Aorta (tissue), 5 donors: ENCODE measurements around the gene TSPAN4. TPM values are rescaled to one million over a fixed set of nuclear protein-coding genes. Genes with fewer than 3 reads are reported as not detected.

Experiments
- ATAC-seq: fragments of 200-7000 bp; cut with Tn5 transposase; one replicate; pipeline ENCODE4 v1.9.1; 2022; ENCODE audit warnings: moderate library complexity; ENCODE audit not compliant: low FRiP score
- DNase-seq, 2 donors: peaks; one replicate each; pipeline ENCODE4 v3.0.0-alpha.2; 2020
- H3K27ac ChIP-seq, 2 donors: one replicate each; pipeline ENCODE4 v1.5.1; 2013; ENCODE audit warnings: low read length in 2 of 2, mild to moderate bottlenecking in 2 of 2, moderate library complexity in 2 of 2, control low read depth in 1 of 2, inconsistent platforms in 1 of 2, low read depth in 1 of 2
- H3K27me3 ChIP-seq, 2 donors: one replicate each; pipeline ENCODE4 v1.6.1; 2013; ENCODE audit warnings: control low read depth in 1 of 2, low read length in 1 of 2, mild to moderate bottlenecking in 1 of 2, moderate library complexity in 1 of 2; ENCODE audit not compliant: insufficient read depth in 2 of 2, control insufficient read depth in 1 of 2
- H3K36me3 ChIP-seq, 2 donors: one replicate each; pipeline ENCODE4 v1.6.1; 2013; ENCODE audit warnings: control low read depth in 1 of 2, low read length in 1 of 2, mild to moderate bottlenecking in 1 of 2; ENCODE audit not compliant: insufficient read depth in 2 of 2, control insufficient read depth in 1 of 2
- H3K4me1 ChIP-seq, 2 donors: one replicate each; pipeline ENCODE4 v1.6.1; 2013; ENCODE audit warnings: low read length in 2 of 2, control low read depth in 1 of 2, mild to moderate bottlenecking in 1 of 2, moderate library complexity in 1 of 2; ENCODE audit not compliant: insufficient read depth in 2 of 2, control insufficient read depth in 1 of 2
- H3K4me3 ChIP-seq, 2 donors: one replicate each; pipeline ENCODE4 v1.5.1; 2013; ENCODE audit warnings: low read length in 2 of 2, control low read depth in 1 of 2, mild to moderate bottlenecking in 1 of 2
- H3K9me3 ChIP-seq: one replicate; pipeline ENCODE4 v1.6.1; 2013; ENCODE audit warnings: mild to moderate bottlenecking, low read length; ENCODE audit not compliant: control insufficient read depth
- WGBS, 2 donors: extraction: QIAGEN DNeasy Blood & Tissue Kit; methylation state at CpG; one replicate each; pipeline ENCODE4 v1.1.7; 2013; 5-methylcytosine and 5-hydroxymethylcytosine counted together
- intact Hi-C, 2 donors: fragments of 100-400 bp; cut with DNase I; formaldehyde crosslinking; loops; one replicate each; pipeline versions ENCODE4 v1.14.2 to v1.15.0; 2022
- polyA plus RNA-seq, 2 donors: library from polyadenylated mRNA; stranded (reverse); fragments of 200-250 nt; gene quantifications; one replicate each; pipeline ENCODE4 v1.2.3, GENCODE V29; 2013
- total RNA-seq, 2 donors: library from RNA; stranded (reverse); fragmentation: NEBNext Ultra II Directional; extraction: Animal tissue kit (Norgen Biotek cat#: 25700); gene quantifications; one replicate each; pipeline ENCODE4 v1.2.1, GENCODE V29; 2021
- donor health status: healthy with polysubstance abuse.
- donor health status: Bipolar disorder and iron deficiency.
- donor health status: DM: no; HTN: no; CAD: no.
- donor health status: DM: no; HTN: no; CAD: no.
- donor health status: DM: yes; HTN: yes; CAD: no.

Gene TSPAN4
- total and polyA plus RNA-seq, 4 donors: 28.4 to 95.1 (median 61.0) TPM

DNA sequence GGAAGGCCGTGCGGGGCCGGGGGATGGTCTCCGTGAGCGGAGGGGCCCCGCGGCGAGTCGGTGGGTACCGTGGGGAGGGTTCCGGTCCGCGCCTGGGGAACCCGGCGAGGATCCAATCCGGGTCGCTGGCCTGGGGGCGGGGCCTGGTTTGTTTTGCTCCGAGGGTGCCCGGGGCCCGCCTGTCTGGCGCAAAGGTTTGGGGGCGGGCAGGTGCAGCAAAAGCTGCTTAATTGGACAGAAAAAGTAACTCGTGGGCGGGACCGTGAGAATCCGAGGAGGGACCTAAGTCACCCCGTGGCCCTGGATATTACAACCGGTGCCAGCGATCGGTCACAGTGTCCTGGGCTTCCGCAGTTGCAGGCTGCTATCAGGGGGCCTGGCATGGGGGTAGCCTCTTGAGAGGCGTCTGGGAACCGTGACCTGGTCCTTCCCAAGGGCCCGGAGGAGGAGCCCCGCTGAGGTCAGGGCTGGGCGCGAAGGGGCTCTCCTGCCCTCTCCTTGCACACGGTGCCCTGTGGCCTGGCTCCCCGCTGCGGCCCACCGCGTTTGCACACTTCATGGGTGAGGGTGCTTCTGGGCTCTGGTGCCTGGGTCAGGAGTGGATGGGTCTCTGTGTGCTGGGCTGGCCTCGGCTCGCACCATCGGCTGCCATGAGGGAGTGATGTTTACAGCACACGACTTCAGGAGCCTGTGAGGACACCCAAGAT, 22.6 kb upstream of the TSPAN4 start:
- intact Hi-C loops: no loop called here
- peak; percentile 68 for ATAC-seq
- 1 to 2% methylated on average over 38 to 47 of the region's 47 CpGs for WGBS, 2 donors
- Histone ChIP-seq H3K9me3 (no peaks in the 10 kb centered on the region), H3K27me3 (no peaks in the 10 kb centered on the region), H3K36me3 (peaks cover 0 to 4% of the 10 kb centered on the region in 2 donors), H3K27ac (peak overlapping the region; percentile 89 to 95), H3K4me3 (peak overlapping the region; percentile 73 to 98), H3K4me1 (no peaks in the 10 kb centered on the region)
- peak; percentile 94 to 95 for DNase-seq

DNA sequence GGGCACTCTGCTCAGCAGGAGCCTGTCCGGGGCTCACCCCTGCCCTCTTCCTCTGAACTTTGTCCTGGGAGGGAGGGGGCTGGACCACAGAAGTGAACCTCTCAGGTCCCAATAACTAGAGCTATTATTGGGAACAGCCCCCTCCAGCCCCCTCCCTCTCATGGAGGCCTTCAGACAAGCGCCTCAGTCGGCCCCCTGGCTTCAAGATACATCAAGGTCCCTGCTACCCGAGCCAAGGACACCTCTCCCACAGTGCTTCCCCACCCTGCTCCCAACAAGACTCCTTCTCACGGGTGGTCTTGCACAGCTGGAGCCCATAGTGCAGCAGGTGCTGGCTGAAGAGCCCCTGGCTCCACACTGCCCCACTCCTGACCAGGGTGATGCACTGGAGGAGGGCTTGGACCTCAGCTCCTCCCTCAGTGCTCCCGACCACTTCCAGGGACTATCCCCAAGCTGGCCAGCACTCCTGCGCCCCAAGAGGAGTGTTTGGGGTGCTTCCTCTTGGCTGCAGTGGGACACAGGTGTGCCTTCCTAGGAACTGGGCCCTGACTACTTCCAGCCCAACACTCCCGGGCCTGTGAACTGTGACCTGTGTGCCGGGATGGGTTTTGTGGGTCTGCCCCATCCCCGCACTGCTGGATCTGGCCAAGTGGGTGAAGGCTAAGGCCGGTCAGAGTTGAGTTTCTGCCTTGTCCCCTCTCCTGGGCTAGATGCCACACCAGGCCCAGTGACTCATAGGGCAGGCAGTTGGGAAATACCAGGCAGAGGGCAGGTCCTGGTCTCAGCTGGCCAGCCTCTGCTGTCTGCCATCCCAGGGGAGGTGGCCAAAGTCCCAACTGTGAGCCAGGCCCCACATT, 21.8 kb upstream of the TSPAN4 start:
- peaks cover 0 to 6% of the 10 kb centered on the region in 2 donors for H3K36me3 ChIP-seq
- no peaks in the 10 kb centered on the region for H3K4me1 ChIP-seq
- H3K4me3 ChIP-seq: peak overlapping the region; percentile 73 to 98
- DNase-seq (peak; percentile 93 to 95), ATAC-seq (peak; percentile 69)
- WGBS, 2 donors: 15 to 24% methylated on average over 11 of the region's 11 CpGs
- peak overlapping the region in 1 of 2 donors; percentile 89 for H3K27ac ChIP-seq
- no peaks in the 10 kb centered on the region for H3K9me3 ChIP-seq
- no peaks in the 10 kb centered on the region for H3K27me3 ChIP-seq
- intact Hi-C loops: no loop called here

DNA sequence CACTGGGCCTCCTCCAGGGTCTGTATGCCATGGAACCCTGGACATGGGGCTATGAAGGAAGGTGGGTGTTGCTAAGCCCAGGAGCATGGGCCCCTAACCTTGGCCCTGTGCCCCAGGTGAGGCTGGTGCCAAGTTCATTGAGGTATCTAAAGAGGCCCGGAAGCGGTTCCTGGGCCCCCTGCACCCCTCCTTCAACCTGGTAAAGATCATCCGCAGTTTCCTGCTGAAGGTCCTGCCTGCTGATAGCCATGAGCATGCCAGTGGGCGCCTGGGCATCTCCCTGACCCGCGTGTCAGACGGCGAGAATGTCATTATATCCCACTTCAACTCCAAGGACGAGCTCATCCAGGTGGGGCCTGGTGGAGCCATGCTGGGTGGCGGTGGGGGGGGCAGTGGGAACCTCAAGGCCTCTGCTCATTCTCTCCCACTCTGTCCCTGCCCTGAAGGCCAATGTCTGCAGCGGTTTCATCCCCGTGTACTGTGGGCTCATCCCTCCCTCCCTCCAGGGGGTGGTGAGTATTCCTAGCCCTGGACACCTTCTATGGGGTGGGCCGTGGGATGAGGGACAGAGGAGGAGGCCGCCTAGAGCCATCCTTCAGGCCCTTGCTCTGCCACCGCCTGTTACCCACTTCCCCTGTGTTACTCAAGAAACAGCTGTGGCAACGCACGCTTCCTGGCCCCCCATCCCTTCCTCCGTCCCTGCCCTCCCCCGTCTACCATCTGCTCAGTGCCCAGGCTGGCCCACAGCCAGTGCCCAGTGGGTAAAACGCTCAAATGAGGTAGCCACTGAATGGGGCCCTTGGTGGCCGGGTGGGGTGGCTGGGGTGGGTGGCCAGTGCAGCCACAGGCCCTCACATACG, 20.9 kb upstream of the TSPAN4 start:
- WGBS, 2 donors: 51 to 59% methylated on average over 21 to 22 of the region's 22 CpGs
- H3K4me3 ChIP-seq: no peak overlapping the region
- H3K9me3 ChIP-seq: no peaks in the 10 kb centered on the region
- intact Hi-C loops: no loop called here
- H3K4me1 ChIP-seq: no peaks in the 10 kb centered on the region
- no peaks in the 10 kb centered on the region for H3K27me3 ChIP-seq
- ATAC-seq: no peak
- no peak for DNase-seq
- H3K36me3 ChIP-seq: peaks cover 0 to 6% of the 10 kb centered on the region in 2 donors
- peak overlapping the region in 1 of 2 donors; percentile 34 for H3K27ac ChIP-seq

DNA sequence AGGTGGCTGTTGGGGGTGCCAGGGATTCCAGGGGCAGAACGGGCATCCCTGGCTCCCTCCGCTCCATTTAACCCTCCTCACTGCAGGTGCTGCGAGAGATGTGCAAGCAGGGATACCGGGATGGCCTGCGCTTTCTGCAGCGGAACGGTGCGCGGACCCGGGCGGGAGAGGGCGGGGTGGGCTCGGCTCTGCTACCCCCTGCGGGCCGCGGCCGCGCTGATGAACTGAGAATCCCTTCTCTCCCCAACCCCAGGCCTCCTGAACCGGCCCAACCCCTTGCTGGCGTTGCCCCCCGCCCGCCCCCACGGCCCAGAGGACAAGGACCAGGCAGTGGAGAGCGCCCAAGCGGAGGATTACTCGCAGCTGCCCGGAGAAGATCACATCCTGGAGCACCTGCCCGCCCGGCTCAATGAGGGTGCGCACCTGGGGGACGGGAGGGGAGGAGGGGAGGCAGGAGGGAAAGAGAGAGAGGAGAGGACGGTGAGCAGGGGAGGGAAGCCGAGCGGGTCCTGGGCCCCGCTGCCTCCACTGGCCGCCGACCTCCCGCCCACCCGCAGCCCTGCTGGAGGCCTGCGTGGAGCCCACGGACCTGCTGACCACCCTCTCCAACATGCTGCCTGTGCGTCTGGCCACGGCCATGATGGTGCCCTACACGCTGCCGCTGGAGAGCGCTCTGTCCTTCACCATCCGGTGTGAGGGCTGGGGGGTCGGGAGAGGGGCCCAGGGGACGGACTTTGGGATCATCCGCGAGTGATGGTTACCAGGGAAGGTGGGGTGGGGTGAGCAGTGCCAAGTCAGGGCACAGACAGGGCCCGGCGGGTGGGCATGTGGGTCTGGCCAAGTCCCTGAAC, 19.0 kb upstream of the TSPAN4 start:
- intact Hi-C loops: no loop called here
- H3K4me1 ChIP-seq: no peaks in the 10 kb centered on the region
- no peak overlapping the region for H3K4me3 ChIP-seq
- DNase-seq (no peak), ATAC-seq (no peak)
- H3K36me3 ChIP-seq: peaks cover 0 to 6% of the 10 kb centered on the region in 2 donors
- no peaks in the 10 kb centered on the region for H3K9me3 ChIP-seq
- no peak overlapping the region for H3K27ac ChIP-seq
- WGBS, 2 donors: 85 to 89% methylated on average over 46 to 53 of the region's 53 CpGs
- H3K27me3 ChIP-seq: no peaks in the 10 kb centered on the region

DNA sequence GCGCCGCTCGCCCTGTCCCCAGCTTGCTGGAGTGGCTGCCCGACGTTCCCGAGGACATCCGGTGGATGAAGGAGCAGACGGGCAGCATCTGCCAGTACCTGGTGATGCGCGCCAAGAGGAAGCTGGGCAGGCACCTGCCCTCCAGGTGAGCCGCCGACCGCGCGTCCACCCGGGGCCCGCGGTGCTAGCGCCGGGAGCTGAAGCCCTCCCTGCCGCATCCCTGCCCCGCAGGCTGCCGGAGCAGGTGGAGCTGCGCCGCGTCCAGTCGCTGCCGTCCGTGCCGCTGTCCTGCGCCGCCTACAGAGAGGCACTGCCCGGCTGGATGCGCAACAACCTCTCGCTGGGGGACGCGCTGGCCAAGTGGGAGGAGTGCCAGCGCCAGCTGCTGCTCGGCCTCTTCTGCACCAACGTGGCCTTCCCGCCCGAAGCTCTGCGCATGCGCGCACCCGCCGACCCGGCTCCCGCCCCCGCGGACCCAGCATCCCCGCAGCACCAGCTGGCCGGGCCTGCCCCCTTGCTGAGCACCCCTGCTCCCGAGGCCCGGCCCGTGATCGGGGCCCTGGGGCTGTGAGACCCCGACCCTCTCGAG, 18.3 kb upstream of the TSPAN4 start:
- no peaks in the 10 kb centered on the region for H3K4me1 ChIP-seq
- no peaks in the 10 kb centered on the region for H3K27me3 ChIP-seq

DNA sequence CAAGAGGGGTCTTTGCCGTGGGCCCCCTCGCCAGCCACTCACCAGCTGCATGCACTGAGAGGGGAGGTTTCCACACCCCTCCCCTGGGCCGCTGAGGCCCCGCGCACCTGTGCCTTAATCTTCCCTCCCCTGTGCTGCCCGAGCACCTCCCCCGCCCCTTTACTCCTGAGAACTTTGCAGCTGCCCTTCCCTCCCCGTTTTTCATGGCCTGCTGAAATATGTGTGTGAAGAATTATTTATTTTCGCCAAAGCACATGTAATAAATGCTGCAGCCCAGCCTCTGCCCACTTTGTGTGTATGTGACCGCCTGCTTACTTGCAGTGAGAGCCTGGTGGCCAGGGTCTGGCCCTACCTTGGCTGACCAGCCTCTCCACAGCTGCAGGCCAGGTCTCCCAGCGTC, 17.7 kb upstream of the TSPAN4 start:
- no peak for DNase-seq
- Histone ChIP-seq H3K9me3 (no peaks in the 10 kb centered on the region), H3K36me3 (peaks cover 0 to 6% of the 10 kb centered on the region in 2 donors), H3K4me1 (no peaks in the 10 kb centered on the region), H3K27ac (no peak overlapping the region), H3K4me3 (no peak overlapping the region), H3K27me3 (no peaks in the 10 kb centered on the region)
- intact Hi-C loops: no loop called here
- no peak for ATAC-seq
- 81% methylated on average over 11 of the region's 11 CpGs for WGBS, 2 donors

More for the DNA sequence above, 18.3 kb upstream of the TSPAN4 start:
- 76 to 78% methylated on average over 57 to 59 of the region's 59 CpGs for WGBS, 2 donors
- no peaks in the 10 kb centered on the region for H3K9me3 ChIP-seq
- no peak for DNase-seq
- no peak overlapping the region for H3K27ac ChIP-seq
- no peak overlapping the region for H3K4me3 ChIP-seq
- intact Hi-C loops: no loop called here
- H3K36me3 ChIP-seq: peaks cover 0 to 6% of the 10 kb centered on the region in 2 donors
- ATAC-seq: no peak

DNA sequence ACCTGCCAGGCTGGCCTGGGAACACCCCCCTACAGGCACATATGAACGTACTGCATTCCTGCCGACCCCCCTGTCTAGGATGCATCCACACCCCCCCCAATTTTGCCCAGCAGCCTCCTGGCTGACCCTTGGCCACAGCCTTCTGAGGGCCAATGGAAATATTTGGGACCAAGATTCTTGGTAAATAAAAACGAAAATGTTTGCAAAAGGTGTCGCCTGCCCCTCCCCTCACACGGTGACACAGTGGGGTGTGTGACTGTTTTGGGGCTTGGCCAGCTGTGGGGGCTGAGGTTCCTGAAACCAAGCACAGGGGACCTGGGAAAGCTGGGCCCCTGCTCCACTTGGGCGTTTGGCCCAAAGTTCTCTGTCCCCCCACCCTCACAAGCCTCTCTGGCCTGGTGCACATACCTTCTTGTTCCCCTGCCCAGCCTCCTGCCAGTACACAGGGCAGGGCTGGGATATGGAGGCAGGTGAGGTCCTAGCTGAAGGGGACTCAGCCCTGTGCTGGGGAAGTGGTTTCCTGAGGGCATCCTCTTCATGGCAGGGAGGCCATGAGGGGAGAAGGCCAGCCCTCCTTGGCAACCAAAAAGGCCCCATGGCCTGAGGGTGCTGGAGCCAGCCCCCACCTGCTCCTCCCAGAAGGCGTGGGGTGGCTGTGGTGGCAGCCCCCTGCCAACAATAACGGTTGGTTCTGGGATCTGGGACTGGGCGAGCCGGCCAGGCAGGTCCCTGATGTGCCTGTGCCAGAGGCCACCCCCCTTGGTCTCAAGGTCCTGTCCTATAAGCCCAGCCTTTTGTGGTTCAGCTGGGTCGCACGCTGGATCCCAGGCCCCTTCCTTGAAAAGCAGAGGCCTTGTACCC, 17.1 kb upstream of the TSPAN4 start:
- H3K36me3 ChIP-seq: peaks cover 0 to 6% of the 10 kb centered on the region in 2 donors
- H3K4me3 ChIP-seq: no peak overlapping the region
- intact Hi-C loops: no loop called here
- DNase-seq: no peak
- H3K9me3 ChIP-seq: no peaks in the 10 kb centered on the region
- no peak overlapping the region for H3K27ac ChIP-seq
- ATAC-seq: no peak
- no peaks in the 10 kb centered on the region for H3K27me3 ChIP-seq
- no peaks in the 10 kb centered on the region for H3K4me1 ChIP-seq
- WGBS, 2 donors: 67 to 69% methylated on average over 11 to 12 of the region's 12 CpGs
